ENCODE data around the gene FIG4. TPM values are rescaled to one million over a fixed set of nuclear protein-coding genes. Genes with fewer than 3 reads are reported as not detected.

Gene FIG4
- total and polyA plus RNA-seq, 2 of the 13 experiments (the other 11 are each of a cell fraction or from before 2014, with no cell fraction given): 5.5 to 7.9 TPM

GRCh38 chr6:109693111-109693510 lies 2.0 kb downstream of the FIG4 start (continued):
- no peak for TF ChIP-seq ZSCAN25 (CRISPR knock-in tag; IDR thresholded peaks at IDR 0.05)
- no peak for TF ChIP-seq ZNF563 (CRISPR knock-in tag; IDR thresholded peaks at IDR 0.05)
- no peak for TF ChIP-seq ASH2L (IDR thresholded peaks at IDR 0.05; ENCODE audit: insufficient read length, low read depth, low read length)
- TF ChIP-seq RNF2 (conservative IDR thresholded peaks at IDR 0.05; ENCODE audit: low read depth): no peak
- no peak for TF ChIP-seq ZNF709 (CRISPR knock-in tag; IDR thresholded peaks at IDR 0.05)
- no peak for TF ChIP-seq SMARCC2 (IDR thresholded peaks at IDR 0.05)
- TF ChIP-seq ZNF446 (CRISPR knock-in tag; IDR thresholded peaks at IDR 0.05): no peak

DNA sequence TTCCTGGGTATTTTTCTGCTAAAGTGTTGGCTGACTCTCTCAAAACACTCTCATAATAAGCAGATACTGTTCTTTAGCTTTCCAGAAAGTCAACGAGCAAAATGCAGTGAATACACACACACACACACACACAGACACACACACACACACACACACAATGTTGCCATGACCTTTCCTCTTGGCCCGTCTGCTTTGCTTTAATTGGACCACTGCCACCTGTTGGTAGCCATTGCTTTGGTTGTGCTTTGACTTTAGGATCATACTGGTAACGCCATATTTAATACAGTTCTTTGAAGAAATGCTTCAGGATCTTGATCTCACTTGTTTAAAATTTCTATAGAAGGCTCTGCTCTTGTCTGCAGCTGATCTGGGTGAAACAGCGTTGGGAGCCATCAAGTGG lies 4.4 kb downstream of the FIG4 start:
- DNase-seq (ENCODE audit: low spot score): peak; percentile 41
- no TSS peak for BruUV-seq (replicated peaks)
- ChIA-PET POLR2A (no interaction called here), CTCF (ENCODE audit: low intra/inter-chr PET ratio, low total read pairs) (interaction anchor here (1.1 kb wide), 1 partner anchor 168 kb away, joined by 3 read pairs; no protein-coding TSS in a partner anchor)
- peaks cover 13% of the 10 kb centered on the region for H3K4me1 ChIP-seq (ENCODE audit: insufficient read depth, low read length)
- 83% methylated on average over 3 of the region's 4 CpGs for WGBS (ENCODE audit: low lambda C conversion rate)
- H3K79me2 ChIP-seq (ENCODE audit: insufficient read depth, low read length): no peaks in the 10 kb centered on the region
- no peaks in the 10 kb centered on the region for H4K20me1 ChIP-seq (ENCODE audit: insufficient read depth, low read length)
- FAIRE-seq: no peak
- H2AFZ ChIP-seq (ENCODE audit: low read length): no peak overlapping the region
- no peak overlapping the region for H3K27ac ChIP-seq (ENCODE audit: extremely low read length, insufficient read depth, low read length)
- no peak overlapping the region for H3K9ac ChIP-seq (ENCODE audit: insufficient read depth, low read depth, low read length)
- intact Hi-C loops (cut with micrococcal nuclease; ENCODE audit: unreplicated experiment) (loop anchor here (1.0 kb wide), 2 partner anchors 99 to 167 kb away; no protein-coding TSS in a partner anchor), in situ Hi-C loops (cut with HindIII; ENCODE audit: extremely low pct_ligation_motif_present, low pct_unique_long_range_greater_than_20kb) (no loop called here)
- H3K27me3 ChIP-seq (ENCODE audit: control insufficient read depth in 1 of 2, insufficient read depth in 2 of 2, low read length in 2 of 2): no peaks in the 10 kb centered on the region
- no peaks in the 10 kb centered on the region for H3K36me3 ChIP-seq (replicated peaks in 1 of 2; ENCODE audit: control insufficient read depth in 1 of 2, insufficient read depth in 2 of 2, low read length in 2 of 2)
- H3K4me3 ChIP-seq (replicated peaks in 1 of 3; ENCODE audit: insufficient read depth in 1 of 3, low read depth in 2 of 3, low read length in 3 of 3): no peak overlapping the region
- no peak overlapping the region for H3K4me2 ChIP-seq (ENCODE audit: low read depth, low read length)
- no peak for ATAC-seq
- H3K9me3 ChIP-seq (ENCODE audit: low read length): no peaks in the 10 kb centered on the region
- TF ChIP-seq NR2F6 (IDR thresholded peaks at IDR 0.05) (peak; percentile 47; the same call in 1 of the 2 replicates), NR2F6 (CRISPR knock-in tag; IDR thresholded peaks at IDR 0.05) (peak; percentile 69), ARID3A (IDR thresholded peaks at IDR 0.05; ENCODE audit: low read depth, low read length) (0 out of 2 replicates have a peak, but pooled peaks have one; percentile 31), MTF1 (CRISPR knock-in tag; IDR thresholded peaks at IDR 0.05) (no peak), ZMYM4 (CRISPR knock-in tag; IDR thresholded peaks at IDR 0.05) (0 out of 2 replicates have a peak, but pooled peaks have one; percentile 27), ATF3 (CRISPR knock-in tag; IDR thresholded peaks at IDR 0.05) (no peak), NR2C2 (CRISPR knock-in tag; IDR thresholded peaks at IDR 0.05; ENCODE audit: borderline replicate concordance) (no peak), MIXL1 (CRISPR knock-in tag; IDR thresholded peaks at IDR 0.05) (peak; percentile 87)
- TF ChIP-seq, protein P1, sequence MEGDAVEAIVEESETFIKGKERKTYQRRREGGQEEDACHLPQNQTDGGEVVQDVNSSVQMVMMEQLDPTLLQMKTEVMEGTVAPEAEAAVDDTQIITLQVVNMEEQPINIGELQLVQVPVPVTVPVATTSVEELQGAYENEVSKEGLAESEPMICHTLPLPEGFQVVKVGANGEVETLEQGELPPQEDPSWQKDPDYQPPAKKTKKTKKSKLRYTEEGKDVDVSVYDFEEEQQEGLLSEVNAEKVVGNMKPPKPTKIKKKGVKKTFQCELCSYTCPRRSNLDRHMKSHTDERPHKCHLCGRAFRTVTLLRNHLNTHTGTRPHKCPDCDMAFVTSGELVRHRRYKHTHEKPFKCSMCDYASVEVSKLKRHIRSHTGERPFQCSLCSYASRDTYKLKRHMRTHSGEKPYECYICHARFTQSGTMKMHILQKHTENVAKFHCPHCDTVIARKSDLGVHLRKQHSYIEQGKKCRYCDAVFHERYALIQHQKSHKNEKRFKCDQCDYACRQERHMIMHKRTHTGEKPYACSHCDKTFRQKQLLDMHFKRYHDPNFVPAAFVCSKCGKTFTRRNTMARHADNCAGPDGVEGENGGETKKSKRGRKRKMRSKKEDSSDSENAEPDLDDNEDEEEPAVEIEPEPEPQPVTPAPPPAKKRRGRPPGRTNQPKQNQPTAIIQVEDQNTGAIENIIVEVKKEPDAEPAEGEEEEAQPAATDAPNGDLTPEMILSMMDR (CRISPR knock-in tag; IDR thresholded peaks at IDR 0.05): peak; percentile 56

Measured in HepG2 (cell line).